Calu3 (cell line): ENCODE results near the gene EYS. TPM values are rescaled to one million over a fixed set of nuclear protein-coding genes. Genes with fewer than 3 reads are reported as not detected.

Experiments used
- BruUV-seq: library from RNA; stranded (reverse); fragments of 400-500 nt; replicated peaks from 2 replicates; lab custom pipeline; 2021; lab: Mats Ljungman, UMichigan
- CTCF ChIA-PET: fragments of 300-600 bp; sonication (Branson Sonifier 250); formaldehyde crosslinking; loops from one replicate; lab custom pipeline; 2022; ENCODE audit warnings: antibody characterized with exemption; lab: Charles Lee
- DNase-seq: peaks from one replicate; pipeline ENCODE4 v3.0.0; 2022
- H3K27ac Mint-ChIP-seq: one replicate; pipeline ENCODE4 v1.8.0; 2022; ENCODE audit warnings: mixed read lengths; ENCODE audit not compliant: unreplicated experiment
- H3K27me3 Mint-ChIP-seq: one replicate; pipeline ENCODE4 v1.8.0; 2022; ENCODE audit warnings: mixed read lengths; ENCODE audit not compliant: unreplicated experiment
- H3K36me3 Mint-ChIP-seq: one replicate; pipeline ENCODE4 v1.8.0; 2022; ENCODE audit warnings: mild to moderate bottlenecking, moderate library complexity, mixed read lengths; ENCODE audit not compliant: insufficient read depth, unreplicated experiment
- H3K4me1 Mint-ChIP-seq: one replicate; pipeline ENCODE4 v1.8.0; 2022; ENCODE audit warnings: mild to moderate bottlenecking, low read depth, mixed read lengths; ENCODE audit not compliant: unreplicated experiment
- H3K4me3 Mint-ChIP-seq: one replicate; pipeline ENCODE4 v1.8.0; 2022; ENCODE audit warnings: mild to moderate bottlenecking, low read depth, moderate library complexity, mixed read lengths; ENCODE audit not compliant: unreplicated experiment
- H3K9me3 Mint-ChIP-seq: one replicate; pipeline ENCODE4 v1.8.0; 2022; ENCODE audit warnings: low read depth, mixed read lengths; ENCODE audit not compliant: unreplicated experiment
- CTCF ChIP-seq: fragments of 200-600 bp; IDR thresholded peaks from one replicate; pipeline ENCODE4 v1.8.0; 2022; ENCODE audit warnings: antibody characterized with exemption; ENCODE audit not compliant: unreplicated experiment
- intact Hi-C: fragments of 100-400 bp; cut with micrococcal nuclease; formaldehyde crosslinking; loops from one replicate; pipeline ENCODE4 v1.10.0; 2022; ENCODE audit not compliant: unreplicated experiment
- total RNA-seq: library from RNA; stranded (reverse); gene quantifications from 2 replicates; pipeline ENCODE4 v1.2.3, GENCODE V29; 2022

Gene EYS
- total RNA-seq, 1 experiment from 2014 or later = not detected

- Mint-ChIP-seq H3K4me1 (no peaks in the 10 kb centered on the region), H3K27me3 (no peaks in the 10 kb centered on the region), H3K4me3 (no peak overlapping the region), H3K9me3 (peaks cover 3% of the 10 kb centered on the region), H3K27ac (no peak overlapping the region), H3K36me3 (no peaks in the 10 kb centered on the region)
- TF ChIP-seq CTCF = no peak
- intact Hi-C loops = no loop called here
- BruUV-seq = no TSS peak
- no peak for DNase-seq
- CTCF ChIA-PET = no interaction called here
Measured at GRCh38 chr6:65285275-65285674, 421.8 kb downstream of the EYS start.

DNA sequence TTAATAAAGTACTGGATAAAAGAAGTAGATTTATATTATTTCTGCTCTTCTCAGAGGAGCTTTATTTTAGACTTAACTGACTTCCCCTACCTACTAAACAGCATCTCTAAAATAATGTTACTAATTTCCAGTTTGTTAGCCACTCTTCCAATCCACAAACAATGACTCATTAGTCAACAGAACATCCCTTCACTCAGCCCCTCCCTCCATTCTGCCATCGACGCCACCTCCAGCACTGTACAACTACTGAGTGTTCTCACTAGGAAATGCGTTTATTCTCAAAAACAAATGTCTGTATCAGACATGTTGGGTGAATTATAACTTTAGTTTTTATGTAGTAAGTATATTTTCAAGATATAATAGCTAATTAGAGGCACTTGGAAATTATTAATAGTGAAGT lies 427.0 kb downstream of the EYS start:
- no peak for TF ChIP-seq CTCF
- no peak for DNase-seq
- Mint-ChIP-seq H3K9me3 (peaks cover 12% of the 10 kb centered on the region), H3K4me3 (no peak overlapping the region), H3K27ac (no peak overlapping the region), H3K36me3 (no peaks in the 10 kb centered on the region), H3K4me1 (no peaks in the 10 kb centered on the region), H3K27me3 (no peaks in the 10 kb centered on the region)
- intact Hi-C loops = no loop called here
- BruUV-seq = no TSS peak
- CTCF ChIA-PET = no interaction called here

DNA sequence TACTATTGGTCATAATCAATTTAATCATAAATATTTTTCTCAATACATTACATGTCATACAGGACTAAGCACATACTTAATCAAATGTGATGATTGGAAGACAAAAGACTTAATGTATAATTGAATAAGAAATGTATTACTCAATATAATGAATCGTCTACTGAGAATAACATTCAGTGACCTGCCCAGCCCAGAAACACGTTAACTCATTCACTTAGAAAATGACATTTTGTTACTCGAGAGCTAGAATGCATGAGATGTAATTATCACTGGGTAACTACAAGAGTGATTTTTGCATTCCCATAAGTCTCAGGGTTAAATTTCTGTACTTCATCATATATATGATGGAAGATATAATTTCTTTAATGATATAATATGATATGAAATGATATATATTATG lies 444.8 kb downstream of the EYS start:
- Mint-ChIP-seq H3K27me3 (no peaks in the 10 kb centered on the region), H3K4me3 (no peak overlapping the region), H3K36me3 (no peaks in the 10 kb centered on the region), H3K9me3 (peaks cover 8% of the 10 kb centered on the region), H3K27ac (no peak overlapping the region), H3K4me1 (no peaks in the 10 kb centered on the region)
- intact Hi-C loops = no loop called here
- CTCF ChIA-PET = no interaction called here
- no peak for TF ChIP-seq CTCF
- BruUV-seq = no TSS peak
- DNase-seq = no peak

DNA sequence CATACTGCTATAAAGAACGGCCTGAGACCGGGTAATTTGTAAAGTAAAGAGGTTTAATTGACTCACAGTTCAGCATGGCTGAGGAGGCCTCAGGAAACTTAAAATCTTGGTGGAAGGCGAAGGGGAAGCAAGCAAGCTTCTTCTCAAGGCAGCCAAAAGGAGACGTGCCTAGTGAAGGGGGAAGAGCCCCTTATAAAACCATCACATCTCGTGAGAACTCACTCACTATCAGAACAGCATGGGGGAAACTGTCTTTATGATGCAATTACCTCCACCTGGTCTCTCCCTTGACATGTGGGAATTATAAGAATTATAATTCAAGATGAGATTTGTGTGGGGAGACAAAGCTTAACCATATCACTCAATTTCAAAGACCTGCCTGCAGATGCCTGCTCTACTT lies 447.0 kb downstream of the EYS start:
- no peaks in the 10 kb centered on the region for H3K36me3 Mint-ChIP-seq
- H3K27ac Mint-ChIP-seq = no peak overlapping the region
- H3K9me3 Mint-ChIP-seq = peaks cover 8% of the 10 kb centered on the region
- no peaks in the 10 kb centered on the region for H3K27me3 Mint-ChIP-seq
- TF ChIP-seq CTCF = no peak
- no peak overlapping the region for H3K4me3 Mint-ChIP-seq
- DNase-seq = no peak
- BruUV-seq = no TSS peak
- intact Hi-C loops = no loop called here
- CTCF ChIA-PET = no interaction called here
- H3K4me1 Mint-ChIP-seq = no peaks in the 10 kb centered on the region
